AG09319 (cell line): Measurements from ENCODE around the gene RTBDN.
A peak's percentile ranks its signal among the peaks of the same experiment; 100 is the strongest.

Experiments used
- DNase-seq: peaks from one replicate; pipeline ENCODE4 v3.0.0-alpha.2; 2010; ENCODE audit warnings: low read depth; ENCODE audit errors: extremely low read depth
- CTCF ChIP-seq: IDR thresholded peaks from 2 replicates; pipeline ENCODE4 v1.5.1; 2011; ENCODE audit warnings: low read depth, mild to moderate bottlenecking, inconsistent platforms, low read length, moderate library complexity

The RTBDN gene

GRCh38 chr19:12838886-12839756, 4.7 kb upstream of the RTBDN start:
- TF ChIP-seq CTCF = no peak
- no peak for DNase-seq

- peak; percentile 9 for TF ChIP-seq CTCF
- no peak for DNase-seq
Observed at GRCh38 chr19:12838182-12838885, 4.0 kb upstream of the RTBDN start, which contains the start of gene MAST1. Gene MAST1, plus strand, starts transcription at chr19:12838515. Its CDS starts 58 bp downstream, at chr19:12838573.

GRCh38 chr19:12837225-12837624, 2.8 kb upstream of the RTBDN start:
- DNase-seq = no peak
- no peak for TF ChIP-seq CTCF

GRCh38 chr19:12836529-12836863, 2.1 kb upstream of the RTBDN start:
- DNase-seq = no peak
- no peak for TF ChIP-seq CTCF

- TF ChIP-seq CTCF = no peak
- DNase-seq = no peak
Observed at GRCh38 chr19:12834976-12835757, 788 bp upstream of the RTBDN start.

- no peak for TF ChIP-seq CTCF
- no peak for DNase-seq
Observed at GRCh38 chr19:12833738-12834565, 427 bp downstream of the RTBDN start.
